ENCODE data around the gene NANS.

Gene NANS

DNA sequence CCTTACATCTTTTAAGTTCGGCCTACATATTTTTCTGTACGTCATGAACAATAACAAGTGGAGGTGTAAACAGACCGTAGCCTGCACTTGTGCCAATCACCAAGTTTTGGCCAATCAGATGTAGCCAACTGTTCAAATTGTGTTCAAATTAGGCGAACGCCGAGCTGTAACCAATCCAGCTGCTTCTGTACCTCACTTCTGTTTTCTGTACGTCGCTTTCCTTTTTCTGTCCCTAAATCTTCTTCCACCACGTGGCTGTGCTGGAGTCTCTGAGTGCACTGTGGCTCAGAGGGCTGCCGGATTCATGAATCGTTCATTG, 36.0 kb downstream of the NANS start:
- Mint-ChIP-seq H3K36me3 (ENCODE audit: low read depth) (peaks cover 54% of the 10 kb centered on the region), H3K4me1 (ENCODE audit: low read depth) (peaks cover 48% of the 10 kb centered on the region), H3K9me3 (no peaks in the 10 kb centered on the region), H3K4me3 (no peak overlapping the region), H3K27me3 (ENCODE audit: low read depth) (no peaks in the 10 kb centered on the region), H3K27ac (peak overlapping the region; percentile 79)

DNA sequence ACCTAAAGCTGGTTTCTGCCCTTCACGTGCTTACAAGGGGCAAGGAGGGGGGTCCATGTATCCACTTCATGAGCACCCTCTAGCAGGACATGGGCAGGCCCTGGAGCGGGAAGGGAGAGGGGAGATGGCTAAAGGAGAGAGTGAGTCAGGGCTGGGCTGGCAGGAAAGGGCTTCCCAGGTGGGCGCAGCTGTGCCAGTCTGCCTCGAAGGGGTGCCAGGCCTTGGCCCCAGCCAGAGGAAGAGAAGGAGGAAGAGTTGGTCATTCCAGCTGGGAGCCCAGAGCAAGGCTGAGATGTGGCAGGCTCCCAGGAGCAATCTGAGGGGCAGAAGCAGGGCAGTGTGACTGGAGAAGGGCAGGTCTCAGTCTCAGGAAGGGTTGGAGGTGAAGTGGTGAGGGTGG, 37.8 kb downstream of the NANS start:
- Mint-ChIP-seq H3K4me1 (ENCODE audit: low read depth) (peaks cover 57% of the 10 kb centered on the region), H3K4me3 (no peak overlapping the region), H3K27ac (peak overlapping the region; percentile 77), H3K27me3 (ENCODE audit: low read depth) (no peaks in the 10 kb centered on the region), H3K9me3 (no peaks in the 10 kb centered on the region), H3K36me3 (ENCODE audit: low read depth) (peaks cover 63% of the 10 kb centered on the region)

DNA sequence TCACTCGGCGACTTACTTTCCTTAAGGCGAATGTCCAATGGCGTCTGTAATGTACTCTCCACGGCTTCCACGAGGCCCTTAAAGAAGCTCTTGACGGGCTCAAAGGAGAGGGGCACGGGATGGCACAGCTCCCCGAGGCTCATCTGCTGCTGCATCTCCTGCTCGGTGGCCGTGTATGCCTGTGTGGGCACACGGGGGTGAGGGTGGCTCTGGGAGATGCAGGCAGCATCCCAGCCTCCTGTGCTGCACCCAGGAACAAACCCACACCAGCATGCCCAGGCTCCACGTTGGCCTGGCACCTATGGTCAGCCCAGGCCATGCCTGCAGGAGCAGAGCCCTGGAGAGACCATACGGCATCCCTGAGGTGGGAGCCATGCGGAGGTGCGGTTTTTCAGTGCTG, 38.3 kb downstream of the NANS start:
- Mint-ChIP-seq H3K4me3 (no peak overlapping the region), H3K27ac (no peak overlapping the region), H3K4me1 (ENCODE audit: low read depth) (peaks cover 55% of the 10 kb centered on the region), H3K27me3 (ENCODE audit: low read depth) (no peaks in the 10 kb centered on the region), H3K9me3 (no peaks in the 10 kb centered on the region), H3K36me3 (ENCODE audit: low read depth) (peaks cover 62% of the 10 kb centered on the region)

DNA sequence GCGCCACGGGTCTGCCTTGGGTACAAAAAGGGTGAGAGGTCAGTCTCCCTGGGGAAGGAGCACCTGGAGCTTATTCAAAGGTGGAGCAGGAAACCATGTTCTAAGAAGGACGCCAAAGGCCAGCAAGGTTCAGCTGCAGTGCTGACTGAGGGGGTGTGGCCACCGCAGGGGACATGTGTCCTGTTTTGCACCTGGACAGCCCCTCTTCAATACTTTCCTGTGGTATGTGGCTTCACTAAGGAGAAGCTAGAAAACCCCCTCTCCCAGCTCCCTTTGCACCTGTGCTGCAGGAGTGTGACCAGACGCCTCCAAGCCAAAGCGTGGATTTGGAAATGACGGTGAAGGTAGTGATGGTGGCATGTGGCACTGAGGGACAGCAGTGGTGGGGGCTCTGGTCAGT, 38.9 kb downstream of the NANS start:
- no peak overlapping the region for H3K4me3 Mint-ChIP-seq
- peak overlapping the region; percentile 69 for H3K27ac Mint-ChIP-seq
- peaks cover 61% of the 10 kb centered on the region for H3K36me3 Mint-ChIP-seq (ENCODE audit: low read depth)
- H3K4me1 Mint-ChIP-seq (ENCODE audit: low read depth): peaks cover 57% of the 10 kb centered on the region
- H3K9me3 Mint-ChIP-seq: no peaks in the 10 kb centered on the region
- H3K27me3 Mint-ChIP-seq (ENCODE audit: low read depth): no peaks in the 10 kb centered on the region

DNA sequence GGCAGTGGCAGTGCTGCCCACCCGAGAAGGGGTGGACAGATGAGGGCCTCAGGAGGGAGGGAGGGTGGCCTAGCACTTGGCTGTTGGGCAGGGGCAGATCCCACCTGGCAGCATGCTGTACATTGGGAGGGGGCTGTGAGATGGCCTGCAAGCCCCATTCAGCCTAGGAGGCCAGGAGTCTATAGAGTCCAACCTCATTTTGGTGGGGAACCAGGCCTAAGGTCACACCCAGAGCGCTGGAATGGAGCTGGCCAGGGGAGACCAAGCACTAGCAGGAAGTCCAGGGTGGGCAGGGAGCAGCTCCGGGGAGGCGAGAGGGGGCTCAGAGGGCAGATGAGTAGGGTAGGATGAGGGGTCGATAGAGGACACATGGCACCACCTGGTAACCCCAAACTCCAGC, 39.6 kb downstream of the NANS start:
- Mint-ChIP-seq H3K4me3 (no peak overlapping the region), H3K36me3 (ENCODE audit: low read depth) (peaks cover 59% of the 10 kb centered on the region), H3K27me3 (ENCODE audit: low read depth) (no peaks in the 10 kb centered on the region), H3K4me1 (ENCODE audit: low read depth) (peaks cover 61% of the 10 kb centered on the region), H3K9me3 (no peaks in the 10 kb centered on the region), H3K27ac (peak overlapping the region; percentile 93)

DNA sequence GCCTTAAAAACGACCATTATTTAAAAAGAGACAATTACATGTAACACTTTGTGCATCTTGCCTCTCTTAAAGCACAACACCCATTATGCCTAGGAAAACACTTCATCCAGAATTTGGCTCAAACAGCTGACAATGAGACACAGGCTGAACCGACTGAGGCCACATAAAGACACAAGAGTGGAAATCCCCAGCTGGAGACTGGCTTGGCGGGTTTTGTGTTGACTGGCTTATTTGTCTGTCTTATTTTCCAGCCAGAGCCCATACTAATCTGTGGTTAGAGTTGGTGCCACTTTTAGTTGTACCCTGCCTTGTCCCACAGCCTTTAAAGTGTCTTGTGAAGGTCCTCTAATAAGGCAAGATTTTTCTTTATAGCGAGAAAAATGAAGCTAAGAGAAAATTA, 41.3 kb downstream of the NANS start:
- Mint-ChIP-seq H3K4me1 (ENCODE audit: low read depth) (peaks cover 66% of the 10 kb centered on the region), H3K9me3 (no peaks in the 10 kb centered on the region), H3K27me3 (ENCODE audit: low read depth) (no peaks in the 10 kb centered on the region), H3K4me3 (peak overlapping the region; percentile 58), H3K36me3 (ENCODE audit: low read depth) (peaks cover 55% of the 10 kb centered on the region), H3K27ac (peak overlapping the region; percentile 93)

DNA sequence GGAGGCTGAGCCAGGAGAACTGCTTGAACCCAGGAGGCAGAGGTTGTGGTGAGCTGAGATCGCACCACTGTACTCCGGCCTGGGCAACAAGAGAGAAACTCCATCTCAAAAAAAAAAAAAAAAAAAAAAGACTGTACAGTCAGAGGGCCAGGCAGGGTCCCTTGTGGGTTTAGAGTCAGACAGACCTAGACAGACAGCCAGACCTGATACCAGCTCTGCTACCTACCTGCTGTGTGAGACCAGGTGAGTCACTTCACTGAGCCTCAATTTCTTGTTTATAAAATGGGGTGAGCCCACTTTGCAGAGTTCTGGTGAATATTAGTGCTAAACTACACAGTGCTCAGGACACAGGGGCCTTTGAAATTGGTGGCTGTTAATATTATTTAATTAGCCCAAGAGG, 42.8 kb downstream of the NANS start:
- Mint-ChIP-seq H3K4me3 (no peak overlapping the region), H3K4me1 (ENCODE audit: low read depth) (peaks cover 65% of the 10 kb centered on the region), H3K27ac (peak overlapping the region; percentile 90), H3K27me3 (ENCODE audit: low read depth) (no peaks in the 10 kb centered on the region), H3K36me3 (ENCODE audit: low read depth) (peaks cover 53% of the 10 kb centered on the region), H3K9me3 (no peaks in the 10 kb centered on the region)

DNA sequence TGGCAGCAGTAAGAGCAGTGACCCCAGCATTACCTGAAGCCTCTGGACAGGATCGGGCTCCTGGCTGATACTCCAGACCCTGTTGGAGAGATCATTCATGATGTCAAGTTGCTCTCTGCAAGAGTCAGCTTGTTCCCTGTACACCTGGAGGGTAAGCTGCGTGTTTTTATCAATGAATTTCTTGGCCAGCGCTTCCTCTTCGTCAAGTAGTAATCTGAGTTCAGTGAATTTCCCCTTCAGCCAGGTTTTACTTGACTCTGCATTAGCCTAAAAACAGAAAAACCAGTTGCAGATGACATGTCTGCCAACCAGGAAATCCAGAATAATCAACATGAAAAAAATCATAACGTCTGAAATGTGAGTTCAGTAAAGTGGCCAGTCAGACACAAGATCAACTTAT, 43.4 kb downstream of the NANS start:
- H3K27ac Mint-ChIP-seq: peak overlapping the region; percentile 90
- no peaks in the 10 kb centered on the region for H3K9me3 Mint-ChIP-seq
- H3K4me1 Mint-ChIP-seq (ENCODE audit: low read depth): peaks cover 68% of the 10 kb centered on the region
- H3K36me3 Mint-ChIP-seq (ENCODE audit: low read depth): peaks cover 57% of the 10 kb centered on the region
- H3K4me3 Mint-ChIP-seq: peak overlapping the region; percentile 61
- H3K27me3 Mint-ChIP-seq (ENCODE audit: low read depth): no peaks in the 10 kb centered on the region

DNA sequence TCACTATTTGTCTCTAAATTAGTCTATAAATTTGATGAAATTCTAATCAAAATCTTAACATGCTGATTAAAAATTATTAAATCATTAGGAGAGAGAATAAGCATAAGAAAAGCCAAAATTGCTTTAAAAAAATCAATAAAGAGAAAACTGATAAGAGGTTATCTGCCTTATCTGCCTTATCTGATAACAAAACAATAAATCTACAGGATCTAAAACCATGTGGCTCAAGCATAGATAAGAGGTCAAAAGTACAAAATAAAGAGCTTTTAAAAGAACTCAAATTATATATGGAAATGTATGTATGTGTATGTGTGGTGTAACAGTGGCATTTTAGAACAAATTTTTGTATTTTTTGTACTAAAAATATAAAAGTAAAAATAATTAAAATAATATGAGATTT, 43.9 kb downstream of the NANS start:
- H3K27ac Mint-ChIP-seq: peak overlapping the region; percentile 90
- no peak overlapping the region for H3K4me3 Mint-ChIP-seq
- H3K36me3 Mint-ChIP-seq (ENCODE audit: low read depth): peaks cover 54% of the 10 kb centered on the region
- H3K27me3 Mint-ChIP-seq (ENCODE audit: low read depth): no peaks in the 10 kb centered on the region
- peaks cover 68% of the 10 kb centered on the region for H3K4me1 Mint-ChIP-seq (ENCODE audit: low read depth)
- H3K9me3 Mint-ChIP-seq: no peaks in the 10 kb centered on the region

DNA sequence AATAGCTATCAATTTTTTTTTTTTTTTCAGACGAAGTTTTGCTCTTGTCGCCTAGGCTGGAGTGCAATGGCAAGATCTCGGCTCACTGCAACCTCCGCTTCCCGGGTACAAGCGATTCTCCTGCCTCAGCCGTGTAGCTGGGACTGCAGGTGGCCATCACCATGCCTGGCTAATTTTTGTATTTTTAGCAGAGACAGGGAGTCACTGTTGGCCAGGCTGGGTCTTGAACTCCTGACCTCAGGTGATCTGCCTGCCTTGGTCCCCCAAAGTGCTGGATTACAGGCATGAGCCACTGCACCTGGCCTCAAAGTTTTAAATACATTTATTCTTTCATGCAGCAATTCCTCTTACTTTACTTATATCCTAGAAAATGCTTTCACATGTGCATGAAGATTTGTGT, 44.9 kb downstream of the NANS start:
- Mint-ChIP-seq H3K4me3 (peak overlapping the region; percentile 74), H3K36me3 (ENCODE audit: low read depth) (peaks cover 61% of the 10 kb centered on the region), H3K27ac (peak overlapping the region; percentile 93), H3K27me3 (ENCODE audit: low read depth) (no peaks in the 10 kb centered on the region), H3K4me1 (ENCODE audit: low read depth) (peaks cover 69% of the 10 kb centered on the region), H3K9me3 (no peaks in the 10 kb centered on the region)

DNA sequence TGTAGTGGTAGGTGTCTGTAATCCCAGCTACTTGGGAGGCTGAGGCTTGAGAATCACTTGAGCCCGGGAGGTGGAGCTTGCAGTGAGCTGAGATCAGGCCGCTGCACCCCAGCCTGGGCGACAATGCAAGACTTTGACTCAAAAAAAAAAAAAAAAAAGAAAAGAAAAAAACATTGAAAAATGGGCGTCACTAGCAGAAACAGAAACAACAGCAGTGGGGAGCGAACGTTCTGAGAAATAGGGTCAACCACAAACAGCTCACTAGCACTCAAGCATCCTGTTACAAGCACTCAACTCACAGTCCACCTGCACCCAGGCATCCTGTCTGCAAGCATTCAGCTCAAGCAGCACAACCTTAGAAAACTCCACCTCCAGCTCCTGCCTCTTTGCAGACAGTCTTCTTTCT, 45.3 kb downstream of the NANS start:
- H3K4me1 Mint-ChIP-seq (ENCODE audit: low read depth): peaks cover 67% of the 10 kb centered on the region
- no peaks in the 10 kb centered on the region for H3K27me3 Mint-ChIP-seq (ENCODE audit: low read depth)
- H3K4me3 Mint-ChIP-seq: peak overlapping the region; percentile 74
- peaks cover 61% of the 10 kb centered on the region for H3K36me3 Mint-ChIP-seq (ENCODE audit: low read depth)
- peak overlapping the region; percentile 93 for H3K27ac Mint-ChIP-seq
- H3K9me3 Mint-ChIP-seq: no peaks in the 10 kb centered on the region

DNA sequence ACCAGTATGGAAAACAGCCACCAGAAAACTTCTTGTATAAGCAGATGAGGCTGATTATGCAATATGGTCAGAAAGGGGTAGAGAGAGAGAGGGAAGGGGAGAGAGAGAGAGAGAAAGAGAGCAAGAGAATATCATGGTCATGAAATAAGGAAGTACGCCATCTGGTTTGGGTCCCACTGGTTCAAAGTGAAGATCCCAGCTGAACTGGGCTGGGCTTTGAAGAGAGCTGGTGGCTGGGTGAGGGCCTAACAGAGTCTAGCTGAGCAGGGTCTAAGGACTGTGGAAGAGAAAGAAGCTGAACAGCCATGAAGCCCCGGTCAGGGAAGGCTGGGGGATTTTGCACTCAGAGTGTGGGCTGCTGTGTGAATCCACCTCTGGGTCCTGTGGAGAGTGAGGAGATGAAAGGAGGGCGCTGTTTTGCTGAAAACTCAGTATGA, 47.9 kb downstream of the NANS start:
- Mint-ChIP-seq H3K4me1 (ENCODE audit: low read depth) (peaks cover 75% of the 10 kb centered on the region), H3K36me3 (ENCODE audit: low read depth) (peaks cover 61% of the 10 kb centered on the region), H3K9me3 (no peaks in the 10 kb centered on the region), H3K27me3 (ENCODE audit: low read depth) (no peaks in the 10 kb centered on the region), H3K27ac (peak overlapping the region; percentile 94), H3K4me3 (peak overlapping the region; percentile 78)

DNA sequence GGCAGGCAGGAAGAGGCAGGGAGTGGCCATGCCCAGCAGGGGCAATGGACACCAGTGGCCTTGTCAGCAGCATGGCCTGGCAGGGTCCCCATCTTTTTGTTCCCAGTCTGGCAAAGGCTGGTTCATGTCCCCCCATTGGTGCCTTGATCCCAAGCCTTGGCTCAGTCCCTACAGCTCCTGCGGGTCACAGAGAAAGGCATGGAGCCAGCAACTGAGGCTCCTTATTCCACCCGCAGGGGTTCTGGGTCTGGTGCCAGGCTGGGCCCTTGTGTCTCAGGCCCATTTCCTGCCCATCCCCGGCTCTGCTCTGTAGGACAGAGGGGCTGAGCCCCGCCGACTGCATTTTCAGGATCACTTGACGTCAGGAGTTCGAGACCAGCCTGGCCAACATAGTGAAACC, 48.5 kb downstream of the NANS start:
- Mint-ChIP-seq H3K36me3 (ENCODE audit: low read depth) (peaks cover 61% of the 10 kb centered on the region), H3K27ac (peak overlapping the region; percentile 94), H3K9me3 (no peaks in the 10 kb centered on the region), H3K4me1 (ENCODE audit: low read depth) (peaks cover 76% of the 10 kb centered on the region), H3K27me3 (ENCODE audit: low read depth) (no peaks in the 10 kb centered on the region), H3K4me3 (peak overlapping the region; percentile 14)

DNA sequence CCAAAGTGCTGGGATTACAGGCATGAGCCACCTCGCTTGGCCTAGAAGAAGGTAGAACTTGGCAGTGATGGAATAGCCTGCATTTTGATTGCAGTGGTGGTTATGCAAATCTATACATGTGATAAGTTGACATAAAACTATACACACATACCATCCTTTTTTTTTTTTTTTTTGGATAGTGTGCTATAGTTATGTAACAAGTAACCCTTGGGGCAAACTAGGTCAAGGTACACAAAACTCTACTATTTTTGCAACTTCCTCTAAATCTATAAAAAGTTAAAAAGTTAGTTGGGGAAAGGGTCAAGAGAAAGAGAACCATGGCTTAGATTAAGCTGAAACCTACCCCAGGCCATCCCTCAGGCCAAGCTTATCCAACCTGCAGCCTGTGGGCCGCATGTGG, 51.4 kb downstream of the NANS start:
- Mint-ChIP-seq H3K4me1 (ENCODE audit: low read depth) (peaks cover 70% of the 10 kb centered on the region), H3K9me3 (peaks cover 4% of the 10 kb centered on the region), H3K4me3 (no peak overlapping the region), H3K36me3 (ENCODE audit: low read depth) (peaks cover 70% of the 10 kb centered on the region), H3K27ac (peak overlapping the region; percentile 96), H3K27me3 (ENCODE audit: low read depth) (no peaks in the 10 kb centered on the region)

DNA sequence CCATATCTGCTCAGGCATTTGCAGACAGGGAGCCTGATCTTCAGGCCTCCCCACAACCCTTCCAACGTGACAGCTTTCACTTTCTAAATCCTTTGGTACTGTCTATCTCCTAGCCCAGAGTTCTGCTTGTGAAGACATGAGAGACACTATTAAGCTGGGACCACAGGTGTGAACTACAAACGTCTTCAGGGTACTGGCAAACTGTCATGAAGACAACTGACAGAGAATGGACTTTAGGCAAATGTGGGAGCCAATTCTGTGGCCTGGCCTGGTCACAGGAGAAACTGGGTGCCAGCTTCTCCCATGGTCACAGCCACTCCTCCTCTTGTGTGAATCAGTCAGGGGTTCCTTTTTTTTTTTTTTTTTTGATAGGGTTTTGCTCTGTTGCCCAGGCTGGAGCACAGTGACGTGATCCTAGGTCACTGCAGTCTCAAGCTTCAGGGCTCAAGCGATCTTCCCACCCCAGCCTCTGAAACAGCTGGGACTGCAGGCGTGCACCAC, 52.0 kb downstream of the NANS start:
- peaks cover 71% of the 10 kb centered on the region for H3K36me3 Mint-ChIP-seq (ENCODE audit: low read depth)
- peaks cover 72% of the 10 kb centered on the region for H3K4me1 Mint-ChIP-seq (ENCODE audit: low read depth)
- H3K9me3 Mint-ChIP-seq: peaks cover 4% of the 10 kb centered on the region
- peak overlapping the region; percentile 96 for H3K27ac Mint-ChIP-seq
- H3K4me3 Mint-ChIP-seq: peak overlapping the region; percentile 32
- H3K27me3 Mint-ChIP-seq (ENCODE audit: low read depth): no peaks in the 10 kb centered on the region

DNA sequence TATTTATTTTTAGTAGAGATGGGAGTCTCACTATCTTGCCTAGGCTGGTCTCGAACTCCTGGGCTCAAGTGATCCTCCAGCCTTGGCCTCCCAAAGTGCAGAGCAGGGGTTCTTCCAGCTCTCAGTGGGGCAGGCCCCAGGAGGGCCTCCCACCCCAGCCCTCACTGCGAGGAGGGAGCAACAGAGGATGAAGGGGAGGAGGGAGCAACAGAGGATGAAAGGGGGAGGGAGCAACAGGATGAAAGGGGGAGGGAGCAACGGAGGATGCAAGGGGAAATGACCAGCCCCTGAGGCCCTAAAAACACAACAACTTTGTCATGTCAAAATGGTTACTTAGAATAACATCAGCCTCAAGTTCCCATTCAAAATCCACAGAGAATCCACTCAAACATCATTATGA, 52.5 kb downstream of the NANS start:
- peaks cover 68% of the 10 kb centered on the region for H3K4me1 Mint-ChIP-seq (ENCODE audit: low read depth)
- peak overlapping the region; percentile 62 for H3K4me3 Mint-ChIP-seq
- no peaks in the 10 kb centered on the region for H3K27me3 Mint-ChIP-seq (ENCODE audit: low read depth)
- peak overlapping the region; percentile 96 for H3K27ac Mint-ChIP-seq
- peaks cover 4% of the 10 kb centered on the region for H3K9me3 Mint-ChIP-seq
- peaks cover 70% of the 10 kb centered on the region for H3K36me3 Mint-ChIP-seq (ENCODE audit: low read depth)

Measured in T-helper 1 cell treated with Interleukin-12 subunit alpha and Interleukin-12 subunit beta and Interleukin-4 antibody, amounts not matched to agents 30 μg/mL and 1 μg/mL, for 36 hours (primary cell).